ENCODE results near the gene ZDHHC1.

- TF ChIP-seq, protein P1, sequence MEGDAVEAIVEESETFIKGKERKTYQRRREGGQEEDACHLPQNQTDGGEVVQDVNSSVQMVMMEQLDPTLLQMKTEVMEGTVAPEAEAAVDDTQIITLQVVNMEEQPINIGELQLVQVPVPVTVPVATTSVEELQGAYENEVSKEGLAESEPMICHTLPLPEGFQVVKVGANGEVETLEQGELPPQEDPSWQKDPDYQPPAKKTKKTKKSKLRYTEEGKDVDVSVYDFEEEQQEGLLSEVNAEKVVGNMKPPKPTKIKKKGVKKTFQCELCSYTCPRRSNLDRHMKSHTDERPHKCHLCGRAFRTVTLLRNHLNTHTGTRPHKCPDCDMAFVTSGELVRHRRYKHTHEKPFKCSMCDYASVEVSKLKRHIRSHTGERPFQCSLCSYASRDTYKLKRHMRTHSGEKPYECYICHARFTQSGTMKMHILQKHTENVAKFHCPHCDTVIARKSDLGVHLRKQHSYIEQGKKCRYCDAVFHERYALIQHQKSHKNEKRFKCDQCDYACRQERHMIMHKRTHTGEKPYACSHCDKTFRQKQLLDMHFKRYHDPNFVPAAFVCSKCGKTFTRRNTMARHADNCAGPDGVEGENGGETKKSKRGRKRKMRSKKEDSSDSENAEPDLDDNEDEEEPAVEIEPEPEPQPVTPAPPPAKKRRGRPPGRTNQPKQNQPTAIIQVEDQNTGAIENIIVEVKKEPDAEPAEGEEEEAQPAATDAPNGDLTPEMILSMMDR (IDR thresholded peaks at IDR 0.05): no peak
- TF ChIP-seq POLR2A (IDR thresholded peaks at IDR 0.05; ENCODE audit: low read depth): no peak
- TF ChIP-seq POLR2AphosphoS5 (IDR thresholded peaks at IDR 0.05): no peak
Observed at GRCh38 chr16:67411339-67411738, 4.9 kb downstream of the ZDHHC1 start.
